Esophagus squamous epithelium (tissue), 4 donors: ENCODE measurements around the gene STYX.
A peak's percentile ranks its signal among the peaks of the same experiment; 100 is the strongest.

Source experiments
- CTCF ChIP-seq, 6 experiments: fragments of 450-650 bp in 4 of 6; fragments of 200-600 bp in 2 of 6; sonication (generic) in 2 of 6; IDR thresholded peaks; one replicate each; pipeline ENCODE4 v1.5.1; 2016 to 2019; ENCODE audit warnings: antibody characterized with exemption in 6 of 6, mild to moderate bottlenecking in 4 of 6, moderate library complexity in 4 of 6
- POLR2A ChIP-seq, 4 donors: fragments of 450-650 bp; IDR thresholded peaks; one replicate each; pipeline ENCODE4 v1.6.1; 2017; ENCODE audit warnings: antibody characterized with exemption in 4 of 4, mild to moderate bottlenecking in 4 of 4, moderate library complexity in 3 of 4

- peak in 3 of 4 donors; percentile 63 to 91 (median 87) for TF ChIP-seq POLR2A (IDR thresholded peaks at IDR 0.05)
- TF ChIP-seq CTCF (IDR thresholded peaks at IDR 0.05) = peak; percentile 30 to 53 (median 46)
Observed at GRCh38 chr14:52729925-52730708, at the start of gene STYX.
